ENCODE measurements around the gene BRSK2. TPM values are rescaled to one million over a fixed set of nuclear protein-coding genes. Genes with fewer than 3 reads are reported as not detected.

Gene BRSK2
- total and polyA plus RNA-seq, 2 experiments from 2014 or later, result 0.11 TPM; not detected in 1

GRCh38 chr11:1484061-1484671, 94.4 kb downstream of the BRSK2 start:
- Histone ChIP-seq H3K9me2 (ENCODE audit: insufficient read depth) (no peaks in the 10 kb centered on the region), H2AFZ (no peak overlapping the region), H3K27me3 (replicated peaks; ENCODE audit: insufficient read depth) (no peaks in the 10 kb centered on the region), H3K36me3 (ENCODE audit: low read depth) (no peaks in the 10 kb centered on the region), H3K9ac (no peak overlapping the region), H3K4me1 (ENCODE audit: insufficient read depth) (no peaks in the 10 kb centered on the region), H4K20me1 (ENCODE audit: insufficient read depth) (peaks cover 3% of the 10 kb centered on the region; the same call in 1 of the 2 replicates), H3K27ac (no peak overlapping the region), H3K4me3 (no peak overlapping the region), H3F3A (ENCODE audit: insufficient read depth) (no peaks in the 10 kb centered on the region), H3K9me3 (ENCODE audit: low read depth) (no peaks in the 10 kb centered on the region), H3K4me2 (ENCODE audit: unreplicated experiment) (no peak overlapping the region), H3K79me2 (ENCODE audit: insufficient read depth) (peaks cover 38% of the 10 kb centered on the region)
- no peak for TF ChIP-seq EZH2 (IDR thresholded peaks at IDR 0.05; ENCODE audit: insufficient read depth, poor library complexity, severe bottlenecking)
- TF ChIP-seq EZH2phosphoT487 (IDR thresholded peaks at IDR 0.05; ENCODE audit: insufficient read depth, low read depth), result no peak
- 89% methylated on average over 16 to 17 of the region's 17 CpGs for WGBS, 2 experiments (ENCODE audit: low coverage in 1 of 2, low lambda C conversion rate in 2 of 2, missing lambda C conversion rate in 2 of 2)
- no peak for DNase-seq
- in situ Hi-C loops (cut with MboI), result no loop called here

GRCh38 chr11:1484695-1485503, 95.2 kb downstream of the BRSK2 start:
- Histone ChIP-seq H3K9ac (no peak overlapping the region), H4K20me1 (ENCODE audit: insufficient read depth) (peaks cover 3% of the 10 kb centered on the region; the same call in 1 of the 2 replicates), H3K27me3 (replicated peaks; ENCODE audit: insufficient read depth) (no peaks in the 10 kb centered on the region), H3K27ac (no peak overlapping the region), H3K4me2 (ENCODE audit: unreplicated experiment) (no peak overlapping the region), H3F3A (ENCODE audit: insufficient read depth) (no peaks in the 10 kb centered on the region), H3K79me2 (ENCODE audit: insufficient read depth) (peaks cover 45% of the 10 kb centered on the region), H3K4me3 (no peak overlapping the region), H3K36me3 (ENCODE audit: low read depth) (no peaks in the 10 kb centered on the region), H3K4me1 (ENCODE audit: insufficient read depth) (no peaks in the 10 kb centered on the region), H3K9me3 (ENCODE audit: low read depth) (no peaks in the 10 kb centered on the region), H2AFZ (no peak overlapping the region), H3K9me2 (ENCODE audit: insufficient read depth) (no peaks in the 10 kb centered on the region)
- no peak for DNase-seq
- WGBS, 2 experiments (ENCODE audit: low coverage in 1 of 2, low lambda C conversion rate in 2 of 2, missing lambda C conversion rate in 2 of 2), result 83 to 86% methylated on average over 20 of the region's 20 CpGs
- in situ Hi-C loops (cut with MboI), result no loop called here
- TF ChIP-seq EZH2 (IDR thresholded peaks at IDR 0.05; ENCODE audit: insufficient read depth, poor library complexity, severe bottlenecking) (no peak), EZH2phosphoT487 (IDR thresholded peaks at IDR 0.05; ENCODE audit: insufficient read depth, low read depth) (no peak)

- no peaks in the 10 kb centered on the region for H3F3A ChIP-seq (ENCODE audit: insufficient read depth)
- H4K20me1 ChIP-seq (ENCODE audit: insufficient read depth), result peaks cover 4% of the 10 kb centered on the region; the same call in 1 of the 2 replicates
- no peaks in the 10 kb centered on the region for H3K4me1 ChIP-seq (ENCODE audit: insufficient read depth)
- 79 to 88% methylated on average over 9 to 17 of the region's 17 CpGs for WGBS, 2 experiments (ENCODE audit: low coverage in 1 of 2, low lambda C conversion rate in 2 of 2, missing lambda C conversion rate in 2 of 2)
- no peak overlapping the region for H2AFZ ChIP-seq
- no peaks in the 10 kb centered on the region for H3K9me3 ChIP-seq (ENCODE audit: low read depth)
- no peak for DNase-seq
- no peaks in the 10 kb centered on the region for H3K36me3 ChIP-seq (ENCODE audit: low read depth)
- H3K79me2 ChIP-seq (ENCODE audit: insufficient read depth), result peaks cover 51% of the 10 kb centered on the region
- H3K4me2 ChIP-seq (ENCODE audit: unreplicated experiment), result no peak overlapping the region
- no peak overlapping the region for H3K4me3 ChIP-seq
- H3K27ac ChIP-seq, result no peak overlapping the region
- H3K27me3 ChIP-seq (replicated peaks; ENCODE audit: insufficient read depth), result no peaks in the 10 kb centered on the region
- in situ Hi-C loops (cut with MboI), result no loop called here
- H3K9ac ChIP-seq, result no peak overlapping the region
- TF ChIP-seq EZH2phosphoT487 (IDR thresholded peaks at IDR 0.05; ENCODE audit: insufficient read depth, low read depth), result no peak
- TF ChIP-seq EZH2 (IDR thresholded peaks at IDR 0.05; ENCODE audit: insufficient read depth, poor library complexity, severe bottlenecking), result no peak
- H3K9me2 ChIP-seq (ENCODE audit: insufficient read depth), result no peaks in the 10 kb centered on the region
These were observed 95.8 kb downstream of the BRSK2 start for GRCh38 chr11:1485504-1485885.

GRCh38 chr11:1486054-1486825, 96.5 kb downstream of the BRSK2 start, which contains the start of gene MOB2:
Gene MOB2, minus strand, starts transcription at chr11:1486779. Its CDS starts 223 bp downstream, at chr11:1486556.
- no peak for DNase-seq
- Histone ChIP-seq H3K36me3 (ENCODE audit: low read depth) (no peaks in the 10 kb centered on the region), H4K20me1 (ENCODE audit: insufficient read depth) (peaks cover 11% of the 10 kb centered on the region), H3K27ac (no peak within 1 kb of the TSS), H3K9me2 (ENCODE audit: insufficient read depth) (no peaks in the 10 kb centered on the region), H3K4me3 (no peak within 1 kb of the TSS), H3F3A (ENCODE audit: insufficient read depth) (no peaks in the 10 kb centered on the region), H3K79me2 (ENCODE audit: insufficient read depth) (peaks cover 58% of the 10 kb centered on the region), H3K4me2 (ENCODE audit: unreplicated experiment) (no peak within 1 kb of the TSS), H2AFZ (no peak within 1 kb of the TSS), H3K9ac (no peak within 1 kb of the TSS), H3K4me1 (ENCODE audit: insufficient read depth) (no peaks in the 10 kb centered on the region), H3K27me3 (replicated peaks; ENCODE audit: insufficient read depth) (no peaks in the 10 kb centered on the region), H3K9me3 (ENCODE audit: low read depth) (no peaks in the 10 kb centered on the region)
- TF ChIP-seq EZH2 (IDR thresholded peaks at IDR 0.05; ENCODE audit: insufficient read depth, poor library complexity, severe bottlenecking), result no peak
- no peak for TF ChIP-seq EZH2phosphoT487 (IDR thresholded peaks at IDR 0.05; ENCODE audit: insufficient read depth, low read depth)
- in situ Hi-C loops (cut with MboI), result no loop called here
- WGBS, 2 experiments (ENCODE audit: low coverage in 1 of 2, low lambda C conversion rate in 2 of 2, missing lambda C conversion rate in 2 of 2), result 65 to 66% methylated on average over 22 to 28 of the region's 31 CpGs

Data from GM23248 (cell line).